PC-3 (cell line): ENCODE results near the gene HSD11B1. TPM values are rescaled to one million over a fixed set of nuclear protein-coding genes. Genes with fewer than 3 reads are reported as not detected.

ENCODE experiments used
- ATAC-seq: fragments of 200-7000 bp; cut with Tn5 transposase; 2 replicates; pipeline ENCODE4 v1.9.1; 2020; ENCODE audit warnings: mild to moderate bottlenecking, moderate library complexity
- BruUV-seq: library from RNA; stranded (reverse); fragments of 400-500 nt; replicated peaks from 2 replicates; lab custom pipeline; 2021; lab: Mats Ljungman, UMichigan
- CTCF ChIA-PET: fragments of 300-600 bp; sonication (Branson Sonifier 250); formaldehyde crosslinking; loops from one replicate; lab custom pipeline; 2022; ENCODE audit warnings: antibody characterized with exemption; lab: Charles Lee
- POLR2A ChIA-PET: fragments of 300-600 bp; sonication (Branson Sonifier 250); formaldehyde crosslinking; loops from one replicate; lab custom pipeline; 2022; ENCODE audit warnings: antibody characterized with exemption; ENCODE audit not compliant: unreplicated experiment; lab: Charles Lee
- DNase-seq: peaks from one replicate; pipeline ENCODE4 v3.0.0-alpha.2; 2015
- H2AFZ ChIP-seq: fragments of 300-600 bp; sonication (generic); 2 replicates; pipeline ENCODE4 v1.6.0; 2016; ENCODE audit warnings: antibody characterized with exemption, low read length
- H3F3A ChIP-seq: fragments of 300-600 bp; sonication (generic); one replicate; pipeline ENCODE4 v1.6.0; 2017; ENCODE audit warnings: antibody characterized with exemption, low read length, control low read depth, mild to moderate bottlenecking; ENCODE audit not compliant: unreplicated experiment
- H3K27ac ChIP-seq: fragments of 300-600 bp; sonication (generic); 2 replicates; pipeline ENCODE4 v1.5.1; 2016; ENCODE audit warnings: mild to moderate bottlenecking, low read length
- H3K27me3 ChIP-seq: fragments of 300-600 bp; sonication (generic); 2 replicates; pipeline ENCODE4 v1.6.1; 2016; ENCODE audit warnings: low read length, mixed read lengths
- H3K36me3 ChIP-seq: fragments of 300-600 bp; sonication (generic); 2 replicates; pipeline ENCODE4 v1.6.1; 2016; ENCODE audit warnings: low read depth, mixed run types, low read length, mixed read lengths
- H3K4me1 ChIP-seq: fragments of 300-600 bp; sonication (generic); 2 replicates; pipeline ENCODE4 v1.5.1; 2016; ENCODE audit warnings: low read length; ENCODE audit not compliant: insufficient read depth
- H3K4me2 ChIP-seq: fragments of 300-600 bp; sonication (generic); 2 replicates; pipeline ENCODE4 v1.6.0; 2016; ENCODE audit warnings: low read length
- H3K4me3 ChIP-seq: fragments of 300-600 bp; sonication (generic); 2 replicates; pipeline ENCODE4 v1.5.1; 2016; ENCODE audit warnings: mild to moderate bottlenecking, low read length, mixed read lengths
- H3K79me2 ChIP-seq: fragments of 300-600 bp; sonication (generic); 2 replicates; pipeline ENCODE4 v1.6.1; 2017; ENCODE audit warnings: low read length, mixed read lengths
- H3K9ac ChIP-seq: fragments of 300-600 bp; sonication (generic); 2 replicates; pipeline ENCODE4 v1.6.0; 2016; ENCODE audit warnings: mild to moderate bottlenecking, low read length
- H3K9me2 ChIP-seq: fragments of 300-600 bp; sonication (generic); replicated peaks from 2 replicates; pipeline ENCODE4 v1.6.1; 2016; ENCODE audit warnings: mixed run types, low read length, mixed read lengths
- H3K9me3 ChIP-seq: fragments of 300-600 bp; sonication (generic); 2 replicates; pipeline ENCODE4 v1.6.1; 2016; ENCODE audit warnings: low read length, mixed read lengths
- H4K20me1 ChIP-seq: fragments of 300-600 bp; sonication (generic); 2 replicates; pipeline ENCODE4 v1.6.1; 2016; ENCODE audit warnings: low read length, mixed read lengths
- EZH2 ChIP-seq: fragments of 300-600 bp; sonication (generic); IDR thresholded peaks from one replicate; pipeline ENCODE4 v1.6.1; 2017; ENCODE audit warnings: antibody characterized with exemption, mild to moderate bottlenecking, low read length; ENCODE audit not compliant: unreplicated experiment
- EZH2phosphoT487 ChIP-seq: fragments of 300-600 bp; sonication (generic); IDR thresholded peaks from 2 replicates; pipeline ENCODE4 v1.6.1; 2018; ENCODE audit warnings: mild to moderate bottlenecking, antibody characterized with exemption, low read length, borderline replicate concordance
- intact Hi-C: fragments of 100-400 bp; cut with micrococcal nuclease; formaldehyde crosslinking; loops from 2 replicates; pipeline ENCODE4 v1.9.0; 2023
- total RNA-seq: library from RNA; depleted of rRNA; stranded (reverse); fragments of >200 nt; gene quantifications from 2 replicates; pipeline ENCODE4 v1.2.3, GENCODE V29; 2014
- TF ChIP-seq, protein P1 (sequence below): fragments of 300-600 bp; sonication (generic); conservative IDR thresholded peaks from 2 replicates; pipeline ENCODE4 v1.5.1; 2017; ENCODE audit warnings: antibody characterized with exemption, low read depth, mild to moderate bottlenecking, low read length

Gene HSD11B1
- total RNA-seq, 1 experiment from 2014 or later = not detected

DNA sequence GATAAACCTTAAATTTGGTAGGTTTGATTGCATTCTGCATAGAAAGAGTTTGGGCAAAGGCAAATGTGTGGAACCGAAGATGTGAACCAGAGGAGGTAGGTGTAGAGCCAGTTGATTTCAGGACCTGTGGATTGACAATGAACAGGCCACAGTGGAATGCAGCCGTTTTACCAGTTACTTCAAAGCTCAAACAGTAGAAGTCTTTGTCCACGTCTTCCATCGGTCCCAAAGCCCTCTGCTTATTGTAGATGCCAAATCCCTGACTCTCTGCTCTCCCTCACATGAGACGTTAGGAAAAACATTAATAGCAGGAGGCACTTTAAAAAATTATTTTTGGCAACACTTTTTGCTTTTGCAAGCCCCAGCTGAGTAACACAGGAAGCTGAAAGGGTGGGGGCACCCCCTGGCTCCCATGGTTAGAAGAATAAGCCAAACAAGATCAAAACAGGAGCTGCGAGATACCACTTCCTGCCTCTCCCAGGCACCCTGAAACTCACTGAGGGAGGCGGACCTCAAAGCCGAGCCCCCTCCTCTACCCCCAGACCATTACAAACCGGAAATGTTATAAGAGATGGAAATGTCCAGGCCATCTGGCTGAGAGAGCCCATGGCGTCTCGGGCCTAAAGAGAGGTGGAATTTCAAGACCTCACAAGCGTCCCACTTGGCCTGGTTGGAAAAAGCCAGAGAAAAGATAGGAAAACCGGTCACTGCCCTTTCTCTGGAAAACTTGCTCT, 64.7 kb downstream of the HSD11B1 start:
- DNase-seq (peak; percentile 73), ATAC-seq (peak; percentile 86)
- intact Hi-C loops = no loop called here
- Histone ChIP-seq H3K9me2 (no peaks in the 10 kb centered on the region), H3K4me1 (peaks cover 12% of the 10 kb centered on the region), H3K27ac (peak overlapping the region; percentile 4), H3K9me3 (no peaks in the 10 kb centered on the region), H3K79me2 (no peaks in the 10 kb centered on the region), H3F3A (no peaks in the 10 kb centered on the region), H3K9ac (no peak overlapping the region), H3K4me3 (no peak overlapping the region), H3K27me3 (no peaks in the 10 kb centered on the region), H3K4me2 (peak overlapping the region; percentile 30), H3K36me3 (no peaks in the 10 kb centered on the region), H4K20me1 (no peaks in the 10 kb centered on the region), H2AFZ (peak overlapping the region; percentile 27)
- no TSS peak for BruUV-seq
- TF ChIP-seq, protein P1, sequence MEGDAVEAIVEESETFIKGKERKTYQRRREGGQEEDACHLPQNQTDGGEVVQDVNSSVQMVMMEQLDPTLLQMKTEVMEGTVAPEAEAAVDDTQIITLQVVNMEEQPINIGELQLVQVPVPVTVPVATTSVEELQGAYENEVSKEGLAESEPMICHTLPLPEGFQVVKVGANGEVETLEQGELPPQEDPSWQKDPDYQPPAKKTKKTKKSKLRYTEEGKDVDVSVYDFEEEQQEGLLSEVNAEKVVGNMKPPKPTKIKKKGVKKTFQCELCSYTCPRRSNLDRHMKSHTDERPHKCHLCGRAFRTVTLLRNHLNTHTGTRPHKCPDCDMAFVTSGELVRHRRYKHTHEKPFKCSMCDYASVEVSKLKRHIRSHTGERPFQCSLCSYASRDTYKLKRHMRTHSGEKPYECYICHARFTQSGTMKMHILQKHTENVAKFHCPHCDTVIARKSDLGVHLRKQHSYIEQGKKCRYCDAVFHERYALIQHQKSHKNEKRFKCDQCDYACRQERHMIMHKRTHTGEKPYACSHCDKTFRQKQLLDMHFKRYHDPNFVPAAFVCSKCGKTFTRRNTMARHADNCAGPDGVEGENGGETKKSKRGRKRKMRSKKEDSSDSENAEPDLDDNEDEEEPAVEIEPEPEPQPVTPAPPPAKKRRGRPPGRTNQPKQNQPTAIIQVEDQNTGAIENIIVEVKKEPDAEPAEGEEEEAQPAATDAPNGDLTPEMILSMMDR = no peak
- TF ChIP-seq EZH2phosphoT487 (no peak), EZH2 (no peak)
- CTCF ChIA-PET = no interaction called here
- POLR2A ChIA-PET = interaction anchor here (0.6 kb wide), 1 partner anchor 482 kb away, joined by 4 read pairs; no protein-coding TSS in a partner anchor

GRCh38 chr1:209769971-209770370, 65.3 kb downstream of the HSD11B1 start:
- TF ChIP-seq, protein P1 = no peak
- TF ChIP-seq EZH2phosphoT487 = no peak
- no peak for TF ChIP-seq EZH2
- no peak for ATAC-seq
- no peak for DNase-seq
- Histone ChIP-seq H3K4me1 (peaks cover 12% of the 10 kb centered on the region), H4K20me1 (no peaks in the 10 kb centered on the region), H3K4me2 (peak overlapping the region; percentile 30; the same call in 1 of the 2 replicates), H3K27me3 (no peaks in the 10 kb centered on the region), H3K9ac (no peak overlapping the region), H3K27ac (peak overlapping the region; percentile 4; the same call in 1 of the 2 replicates), H3K9me2 (no peaks in the 10 kb centered on the region), H3K79me2 (no peaks in the 10 kb centered on the region), H3K9me3 (no peaks in the 10 kb centered on the region), H3K36me3 (no peaks in the 10 kb centered on the region), H3K4me3 (no peak overlapping the region), H3F3A (no peaks in the 10 kb centered on the region), H2AFZ (no peak overlapping the region)
- POLR2A ChIA-PET = interaction anchor here (0.6 kb wide), 1 partner anchor 481 kb away, joined by 4 read pairs; no protein-coding TSS in a partner anchor
- intact Hi-C loops = no loop called here
- no TSS peak for BruUV-seq
- CTCF ChIA-PET = no interaction called here
